Activated CD8-positive, alpha-beta memory T cell treated with anti-CD3 and anti-CD28 coated beads, Interleukin-2, amount 50 U/mL, for 4 hours (primary cell): Measurements from ENCODE around the gene PNKP.

Experiments used
- DNase-seq: peaks from one replicate; pipeline ENCODE4 v3.0.0-alpha.2; 2020

Gene PNKP

GRCh38 chr19:49866933-49867782 is at the start of gene PNKP:
PNKP (minus strand) TSS chr19:49867576; CDS start chr19:49867204, 372 bp downstream.
- DNase-seq: peak; percentile 85

DNA sequence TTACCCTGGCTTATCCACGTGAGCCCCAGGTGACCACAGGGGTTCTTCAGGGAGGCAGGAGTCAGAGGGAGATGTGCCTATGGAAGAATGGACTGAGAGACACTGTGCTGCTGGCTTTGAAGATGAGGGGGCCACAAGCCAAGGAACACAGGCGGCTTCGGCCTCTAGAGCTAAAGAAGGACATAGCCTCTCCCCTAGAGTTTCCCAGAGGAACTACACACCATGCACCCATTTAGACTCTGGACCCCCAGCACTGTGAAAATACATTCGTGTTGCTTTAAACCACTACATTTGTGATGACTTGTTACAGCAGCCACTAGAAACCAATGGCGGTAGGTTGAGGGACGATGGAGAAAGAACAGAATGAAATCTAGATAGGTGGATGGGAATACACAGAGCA is 47.9 kb upstream of the PNKP start:
- DNase-seq: no peak

DNA sequence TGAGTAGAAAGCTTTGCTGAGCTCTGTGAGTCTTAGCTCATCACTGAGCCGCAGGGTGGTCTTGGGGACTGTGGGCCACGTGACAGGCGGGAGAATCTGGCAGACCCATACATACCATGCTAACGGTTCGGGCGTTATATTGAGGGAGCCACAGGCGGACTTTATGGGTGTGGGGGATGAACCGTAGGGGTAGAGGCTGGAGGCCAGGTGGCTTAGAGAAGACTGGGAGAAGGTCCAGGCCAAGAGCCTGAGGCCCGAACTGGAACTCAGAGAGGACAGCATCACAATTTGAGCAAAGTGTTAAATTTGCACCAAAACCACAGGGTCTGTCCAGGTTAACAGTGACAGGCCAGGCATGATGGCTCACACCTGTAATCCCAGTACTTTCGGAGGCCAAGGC is 46.3 kb upstream of the PNKP start:
- no peak for DNase-seq

DNA sequence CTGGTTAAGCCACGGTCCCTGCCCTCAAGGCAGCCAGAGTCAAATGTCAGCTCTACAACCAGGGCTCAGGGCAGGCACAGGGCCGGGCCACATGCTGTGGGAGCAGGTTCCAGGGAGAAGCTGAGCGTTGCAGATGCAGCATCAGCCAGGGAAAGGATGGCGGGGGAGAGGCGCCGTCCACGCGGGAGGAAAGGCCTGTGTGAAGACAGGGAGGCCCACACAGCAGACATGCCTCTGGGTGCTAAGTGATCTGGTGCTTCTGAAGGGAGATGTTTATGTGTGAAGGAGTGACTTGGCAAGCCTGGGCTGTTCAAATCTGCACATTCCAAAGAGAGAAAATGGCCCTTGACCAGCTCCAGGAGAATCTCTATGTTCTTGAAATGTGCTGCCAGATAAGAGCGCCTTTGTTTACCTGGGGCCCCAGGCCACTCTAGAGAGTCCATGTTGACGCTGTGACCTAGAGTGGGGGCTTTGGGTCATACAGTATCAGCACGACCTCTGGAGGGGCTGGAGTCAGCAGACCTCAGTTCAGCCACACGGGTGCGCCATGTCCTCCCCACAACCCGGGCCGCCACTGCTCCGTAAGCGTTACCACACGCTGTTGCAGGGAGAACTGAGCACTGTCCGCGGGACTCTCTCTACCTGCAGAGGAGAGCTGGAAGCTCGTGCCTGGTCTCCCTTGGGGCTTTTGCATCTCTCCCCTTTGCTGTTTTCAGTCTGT is 45.7 kb upstream of the PNKP start:
- DNase-seq: no peak

- DNase-seq: no peak
Measured at GRCh38 chr19:49911381-49912145, 44.2 kb upstream of the PNKP start.

- DNase-seq: no peak
Measured at GRCh38 chr19:49910179-49910578, 42.8 kb upstream of the PNKP start.

GRCh38 chr19:49908480-49909420 is 41.4 kb upstream of the PNKP start:
- no peak for DNase-seq

DNA sequence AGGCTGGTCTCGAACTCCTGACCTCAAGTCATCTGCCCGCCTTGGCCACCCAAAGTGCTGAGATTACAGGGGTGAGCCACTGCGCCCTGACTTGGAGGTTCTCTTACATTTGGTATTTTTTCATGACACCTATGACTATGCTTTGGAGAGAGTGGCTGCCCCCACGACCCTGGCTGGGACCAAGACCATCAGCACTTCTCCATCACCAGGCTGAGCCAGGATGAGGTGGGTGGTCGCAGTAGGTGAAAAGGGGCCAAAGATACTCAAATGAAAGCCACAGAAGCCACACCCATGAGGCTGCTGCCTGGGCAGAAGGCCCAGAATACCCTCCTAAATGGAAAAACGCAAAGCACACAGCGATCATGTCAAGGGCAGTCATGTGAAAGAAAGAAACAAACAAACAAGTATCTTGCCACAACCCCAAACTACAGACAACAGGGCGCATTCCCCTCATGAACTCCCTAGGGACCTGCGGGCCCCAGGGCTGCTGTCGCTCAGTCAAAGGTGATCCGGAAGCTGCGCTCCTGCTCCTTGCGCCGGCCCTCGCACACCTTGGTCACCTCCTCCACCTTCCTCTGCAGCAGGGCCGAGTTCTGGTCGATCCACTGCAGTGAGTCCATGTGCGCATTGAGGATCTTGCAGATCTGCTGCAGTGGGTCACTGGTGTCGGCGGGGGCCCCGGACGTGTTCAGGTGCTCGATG is 40.5 kb upstream of the PNKP start:
- no peak for DNase-seq

- DNase-seq: no peak
Measured at GRCh38 chr19:49906879-49907564, 39.6 kb upstream of the PNKP start.

DNA sequence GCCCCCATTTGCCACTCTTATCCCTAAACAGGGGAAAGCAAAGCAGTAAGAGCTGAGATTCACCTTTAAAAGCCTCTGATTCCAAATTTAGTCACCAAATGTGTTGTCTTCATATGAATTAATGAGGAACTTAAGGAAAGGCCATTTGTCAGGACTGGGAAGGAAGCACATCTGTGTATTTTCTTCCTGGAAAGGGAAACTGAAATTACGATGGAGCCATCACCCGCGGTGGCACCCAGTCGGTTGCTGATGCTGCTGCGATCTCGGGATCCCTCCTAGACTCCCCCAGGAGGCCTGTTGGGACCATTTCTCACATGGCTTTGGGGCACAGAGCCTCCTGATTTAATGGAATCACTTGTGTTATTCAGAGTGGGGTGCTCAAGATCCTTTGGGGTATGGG is 36.8 kb upstream of the PNKP start:
- DNase-seq: no peak

DNA sequence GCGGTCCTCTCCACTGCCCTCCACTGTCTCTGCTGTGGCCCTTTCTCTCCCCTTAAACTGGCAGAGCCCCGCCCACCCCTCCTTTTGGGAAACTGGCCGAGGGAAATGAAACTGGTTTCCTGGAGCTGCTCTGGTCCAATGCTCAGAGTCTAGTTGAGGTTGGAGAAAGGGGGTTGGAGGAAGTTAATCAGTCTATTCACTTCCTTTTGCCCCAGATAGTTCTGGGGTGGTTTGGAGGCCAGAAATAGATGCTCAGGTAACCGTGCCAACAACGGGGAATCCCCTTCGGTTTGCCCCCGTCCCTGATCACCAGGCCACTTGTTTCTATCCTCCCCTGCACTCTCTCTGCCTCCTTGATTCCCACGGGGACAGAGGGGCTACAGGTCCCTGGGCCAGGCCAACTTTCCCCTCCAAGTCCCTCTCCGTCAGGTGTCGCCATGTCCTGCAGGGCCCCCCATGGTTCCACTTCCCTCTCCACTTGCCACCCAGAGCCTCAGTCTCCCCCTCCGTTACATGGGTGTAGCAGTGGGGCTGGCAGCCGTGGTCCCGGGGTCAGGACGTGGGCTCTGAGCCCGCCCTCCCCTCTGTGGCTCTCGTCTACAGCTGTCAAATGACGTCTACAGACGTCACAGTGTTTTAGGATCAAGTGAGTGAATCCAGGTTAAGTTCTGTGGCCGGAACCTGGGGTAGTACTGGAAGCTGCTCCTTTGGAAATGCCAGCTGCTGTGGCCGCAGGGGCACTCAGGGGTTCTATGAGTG is 29.7 kb upstream of the PNKP start, which contains the start of gene IL4I1:
TSS of gene IL4I1 (minus strand) at position 25 of the 759 bp plus-strand sequence. CDS start 727 bp downstream, outside the sequence.
- DNase-seq: peak; percentile 58

DNA sequence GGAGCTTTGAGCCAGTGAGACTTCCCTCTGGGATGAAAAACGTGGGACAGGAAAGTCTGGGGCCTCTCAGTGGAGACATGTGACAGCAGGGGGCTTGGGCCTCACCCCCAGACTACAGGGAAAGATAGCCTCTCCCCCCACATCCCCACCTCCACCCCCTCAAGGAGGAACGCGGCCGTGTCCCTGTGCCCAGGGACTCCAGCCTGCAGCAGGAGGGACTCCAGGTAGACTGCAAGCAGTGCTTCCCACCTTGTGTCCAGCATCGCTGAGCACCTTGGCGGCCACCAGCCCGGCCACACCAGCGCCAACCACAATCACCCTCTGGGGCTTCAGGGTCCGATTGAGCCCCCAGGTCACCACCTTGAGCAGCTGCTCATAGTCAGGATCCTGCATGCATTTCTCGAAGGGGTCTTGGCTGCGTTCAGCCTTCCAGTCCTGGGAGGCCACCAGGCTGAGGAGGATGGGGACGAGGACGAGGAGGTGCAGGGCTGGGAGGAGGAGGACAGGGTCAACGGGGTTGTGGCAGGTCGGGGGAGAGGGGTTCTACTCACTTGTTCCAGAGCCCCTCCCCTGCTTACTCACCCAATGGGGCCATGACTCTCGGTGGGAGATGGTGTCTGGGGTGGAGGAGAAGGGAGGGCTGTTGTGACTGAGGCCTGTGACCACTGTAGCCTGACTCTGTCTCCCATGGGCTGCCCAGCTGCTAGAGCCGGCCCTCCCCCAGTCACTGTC is 28.4 kb upstream of the PNKP start:
- DNase-seq: peak; percentile 19

GRCh38 chr19:49894879-49895565 is 27.6 kb upstream of the PNKP start:
- DNase-seq: peak; percentile 18

- DNase-seq: no peak
Measured at GRCh38 chr19:49894011-49894664, 26.8 kb upstream of the PNKP start.

DNA sequence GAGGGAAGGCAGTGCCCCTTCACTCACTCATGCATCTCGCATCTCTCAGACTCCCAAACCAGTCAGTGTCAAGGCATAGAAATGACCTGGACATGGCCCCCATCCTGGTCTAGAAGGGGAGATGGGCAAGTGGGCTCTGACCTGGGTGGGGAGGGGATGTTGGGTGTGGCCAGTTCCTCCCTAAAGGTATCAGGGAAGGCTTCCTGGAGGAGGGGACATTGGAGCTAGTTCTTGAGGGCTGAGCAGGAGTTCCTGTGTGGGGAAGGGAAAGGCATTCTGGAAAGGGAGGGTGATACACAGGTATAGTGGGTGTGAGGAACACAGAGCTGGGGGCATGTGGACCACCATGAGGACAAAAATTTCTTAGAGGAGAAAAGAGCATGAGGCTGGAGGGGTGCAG is 25.3 kb upstream of the PNKP start:
- no peak for DNase-seq

DNA sequence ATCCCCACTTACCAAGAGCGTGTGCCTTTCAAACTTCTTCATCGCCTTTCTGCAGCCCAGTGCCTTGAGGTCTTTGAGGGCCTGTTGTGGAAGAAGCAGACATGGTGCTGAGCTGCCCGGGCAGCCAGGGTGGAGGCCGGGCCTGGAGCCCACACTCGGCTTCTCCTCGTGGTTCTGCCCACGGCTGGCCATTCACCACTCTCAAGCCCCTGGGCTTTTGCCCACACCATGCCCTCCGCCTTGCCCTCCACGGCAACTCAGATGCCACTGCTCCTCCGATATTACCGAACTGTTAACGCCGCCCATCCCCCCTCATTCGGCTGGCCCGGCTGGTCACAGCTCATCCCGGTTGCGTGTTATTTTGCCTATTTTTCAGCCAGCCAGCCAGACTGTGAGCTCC is 24.0 kb upstream of the PNKP start:
- no peak for DNase-seq

DNA sequence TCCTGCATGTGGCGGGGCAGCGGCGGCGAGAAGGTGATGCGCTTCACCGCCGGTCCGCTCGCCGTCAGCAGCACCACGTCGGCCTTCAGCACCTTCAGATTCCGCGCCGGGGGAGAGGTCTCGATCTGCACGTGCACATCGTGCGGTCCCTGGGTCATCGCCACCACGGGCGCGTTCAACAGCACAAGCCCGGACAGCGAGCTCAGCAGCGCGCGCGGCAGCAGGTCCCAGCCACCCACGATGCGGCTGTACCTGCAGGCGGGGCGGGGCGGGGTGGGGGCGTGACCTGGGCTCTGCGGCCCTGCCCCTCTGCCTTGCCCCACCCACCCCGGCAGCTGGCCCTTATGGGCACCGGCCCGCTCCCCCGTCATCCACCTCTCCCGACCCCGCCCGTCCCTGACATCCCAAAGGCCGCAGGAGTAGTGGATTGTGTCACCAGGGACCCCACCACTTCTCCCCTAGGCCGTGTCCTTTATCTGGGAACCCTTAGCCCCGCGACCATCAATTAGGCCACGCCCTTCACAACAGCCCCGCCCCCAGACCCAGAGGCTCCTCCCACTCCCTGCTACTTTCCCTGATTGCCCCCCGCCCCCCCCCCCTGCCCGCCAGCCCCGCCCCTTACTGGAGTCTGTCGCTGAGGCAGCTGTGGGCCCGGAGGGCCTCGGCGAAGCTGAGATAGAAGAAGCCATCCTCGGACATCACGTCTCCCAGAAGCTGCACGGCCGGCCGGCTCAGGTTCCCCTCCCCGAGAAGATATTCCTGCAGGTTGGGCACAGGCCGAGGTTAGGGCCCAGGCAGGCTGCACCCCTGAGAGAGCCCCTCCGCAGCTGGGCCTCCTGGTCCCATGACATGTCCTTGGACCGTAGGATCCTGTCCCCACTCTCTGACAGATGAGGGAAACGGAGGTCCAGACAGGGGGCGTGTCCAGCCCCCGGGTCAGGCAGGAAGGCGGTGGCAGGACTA is 23.3 kb upstream of the PNKP start:
- DNase-seq: peak; percentile 66
